Breast epithelium (tissue), 4 donors: ENCODE data around the gene KL. TPM values are rescaled to one million over a fixed set of nuclear protein-coding genes. Genes with fewer than 3 reads are reported as not detected.

ENCODE experiments used
- DNase-seq, 2 donors: peaks; one replicate each; pipeline ENCODE4 v3.0.0-alpha.2; 2019; ENCODE audit warnings: low spot score in 2 of 2
- H3K27ac ChIP-seq, 2 donors: fragments of 200-600 bp; sonication (generic) in 1 of 2; one replicate each; pipeline ENCODE4 v1.5.1; 2016 to 2019; ENCODE audit warnings: mild to moderate bottlenecking in 1 of 2
- H3K27me3 ChIP-seq, 2 donors: fragments of 200-600 bp; sonication (generic) in 1 of 2; one replicate each; pipeline versions ENCODE4 v1.5.1 to v1.6.0; 2017 to 2019; ENCODE audit warnings: control low read depth in 1 of 2, mild to moderate bottlenecking in 1 of 2
- H3K36me3 ChIP-seq: fragments of 200-600 bp; one replicate; pipeline ENCODE4 v1.5.1; 2019
- H3K4me1 ChIP-seq, 2 donors: fragments of 200-600 bp; sonication (generic); one replicate each; pipeline ENCODE4 v1.5.1; 2016 to 2019; ENCODE audit warnings: control low read depth in 1 of 2
- H3K4me3 ChIP-seq, 3 donors: fragments of 200-600 bp; sonication (generic); 1 replicate in 2 of 3; 2 replicates in 1 of 3; pipeline ENCODE4 v1.5.1; 2016 to 2019; ENCODE audit warnings: mild to moderate bottlenecking in 3 of 3, moderate library complexity in 2 of 3
- H3K9me3 ChIP-seq, 2 donors: fragments of 200-600 bp; sonication (generic) in 1 of 2; one replicate each; pipeline ENCODE4 v1.5.1; 2016 to 2019; ENCODE audit warnings: control low read depth in 1 of 2
- POLR2A ChIP-seq: fragments of 450-650 bp; IDR thresholded peaks from one replicate; pipeline ENCODE4 v1.6.1; 2016; ENCODE audit warnings: antibody characterized with exemption, mild to moderate bottlenecking, moderate library complexity
- POLR2AphosphoS5 ChIP-seq, 3 donors: sonication (generic); formaldehyde crosslinking; IDR thresholded peaks; one replicate each; pipeline ENCODE4 v1.6.1; 2017; ENCODE audit warnings: antibody characterized with exemption in 3 of 3
- intact Hi-C: fragments of 100-400 bp; cut with DNase I; formaldehyde crosslinking; loops from one replicate; pipeline ENCODE4 v1.15.1; 2023; ENCODE audit warnings: low total_unique reads
- total RNA-seq, 3 donors: library from RNA; depleted of rRNA; stranded (reverse); fragments of >200 nt; gene quantifications; one replicate each; pipeline ENCODE4 v1.1.0, GENCODE V29; 2016
- TF ChIP-seq, protein P1 (sequence below), 3 donors: fragments of 450-650 bp; IDR thresholded peaks; one replicate each; pipeline ENCODE4 v1.5.1; 2016 to 2017; ENCODE audit warnings: antibody characterized with exemption in 3 of 3, mild to moderate bottlenecking in 3 of 3, moderate library complexity in 3 of 3

The KL gene
- total RNA-seq, 3 donors from 2014 or later = 2.7 to 4.3 (median 2.9) TPM

- intact Hi-C loops = no loop called here
- Histone ChIP-seq H3K9me3 (no peaks in the 10 kb centered on the region), H3K27ac (no peak overlapping the region), H3K4me1 (no peaks in the 10 kb centered on the region), H3K27me3 (no peaks in the 10 kb centered on the region), H3K36me3 (no peaks in the 10 kb centered on the region), H3K4me3 (no peak overlapping the region)
- TF ChIP-seq POLR2AphosphoS5 (IDR thresholded peaks at IDR 0.05) (no peak), POLR2A (no peak)
- TF ChIP-seq, protein P1, sequence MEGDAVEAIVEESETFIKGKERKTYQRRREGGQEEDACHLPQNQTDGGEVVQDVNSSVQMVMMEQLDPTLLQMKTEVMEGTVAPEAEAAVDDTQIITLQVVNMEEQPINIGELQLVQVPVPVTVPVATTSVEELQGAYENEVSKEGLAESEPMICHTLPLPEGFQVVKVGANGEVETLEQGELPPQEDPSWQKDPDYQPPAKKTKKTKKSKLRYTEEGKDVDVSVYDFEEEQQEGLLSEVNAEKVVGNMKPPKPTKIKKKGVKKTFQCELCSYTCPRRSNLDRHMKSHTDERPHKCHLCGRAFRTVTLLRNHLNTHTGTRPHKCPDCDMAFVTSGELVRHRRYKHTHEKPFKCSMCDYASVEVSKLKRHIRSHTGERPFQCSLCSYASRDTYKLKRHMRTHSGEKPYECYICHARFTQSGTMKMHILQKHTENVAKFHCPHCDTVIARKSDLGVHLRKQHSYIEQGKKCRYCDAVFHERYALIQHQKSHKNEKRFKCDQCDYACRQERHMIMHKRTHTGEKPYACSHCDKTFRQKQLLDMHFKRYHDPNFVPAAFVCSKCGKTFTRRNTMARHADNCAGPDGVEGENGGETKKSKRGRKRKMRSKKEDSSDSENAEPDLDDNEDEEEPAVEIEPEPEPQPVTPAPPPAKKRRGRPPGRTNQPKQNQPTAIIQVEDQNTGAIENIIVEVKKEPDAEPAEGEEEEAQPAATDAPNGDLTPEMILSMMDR (IDR thresholded peaks at IDR 0.05) = no peak
- no peak for DNase-seq
These were observed 33.2 kb upstream of the KL start for GRCh38 chr13:32983058-32983457.

GRCh38 chr13:32984857-32985626 is 31.2 kb upstream of the KL start:
- Histone ChIP-seq H3K4me1 (no peaks in the 10 kb centered on the region), H3K4me3 (no peak overlapping the region), H3K9me3 (no peaks in the 10 kb centered on the region), H3K27ac (peak overlapping the region in 1 of 2 donors; percentile 51), H3K27me3 (no peaks in the 10 kb centered on the region), H3K36me3 (no peaks in the 10 kb centered on the region)
- TF ChIP-seq POLR2A (no peak), POLR2AphosphoS5 (IDR thresholded peaks at IDR 0.05) (peak in 1 of 3 donors; percentile 38)
- intact Hi-C loops = no loop called here
- peak; percentile 62 to 88 for DNase-seq

GRCh38 chr13:32986552-32986951 is 29.7 kb upstream of the KL start:
- intact Hi-C loops = no loop called here
- no peaks in the 10 kb centered on the region for H3K4me1 ChIP-seq
- H3K27ac ChIP-seq = no peak overlapping the region
- no peaks in the 10 kb centered on the region for H3K9me3 ChIP-seq
- no peak overlapping the region for H3K4me3 ChIP-seq
- no peaks in the 10 kb centered on the region for H3K27me3 ChIP-seq
- DNase-seq = no peak
- TF ChIP-seq, protein P1 (IDR thresholded peaks at IDR 0.05) = no peak
- no peak for TF ChIP-seq POLR2A
- TF ChIP-seq POLR2AphosphoS5 (IDR thresholded peaks at IDR 0.05) = no peak
- no peaks in the 10 kb centered on the region for H3K36me3 ChIP-seq

DNA sequence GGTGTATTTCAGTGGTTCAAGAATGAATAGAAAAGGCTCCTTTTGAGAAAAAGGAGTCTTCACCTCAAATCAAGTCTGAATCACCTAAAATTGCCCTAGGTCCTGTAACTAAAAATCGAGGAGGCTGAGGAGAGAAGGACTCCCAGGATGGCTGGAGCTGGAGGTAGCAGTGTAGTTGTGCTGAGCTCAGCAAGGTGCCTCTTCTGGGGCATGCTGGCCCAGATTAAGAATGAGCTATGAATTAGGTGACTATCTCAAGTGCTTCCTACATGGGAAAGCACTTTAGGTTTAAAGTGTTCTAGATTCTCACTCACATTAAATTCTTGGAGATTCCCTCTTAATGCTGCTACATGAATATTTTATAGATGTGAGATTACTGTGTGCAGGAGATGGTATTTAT is 28.8 kb upstream of the KL start:
- no peaks in the 10 kb centered on the region for H3K27me3 ChIP-seq
- no peak overlapping the region for H3K27ac ChIP-seq
- no peak for TF ChIP-seq POLR2AphosphoS5 (IDR thresholded peaks at IDR 0.05)
- TF ChIP-seq POLR2A = no peak
- TF ChIP-seq, protein P1 (IDR thresholded peaks at IDR 0.05) = no peak
- DNase-seq = no peak
- no peak overlapping the region for H3K4me3 ChIP-seq
- H3K36me3 ChIP-seq = no peaks in the 10 kb centered on the region
- intact Hi-C loops = no loop called here
- H3K9me3 ChIP-seq = no peaks in the 10 kb centered on the region
- H3K4me1 ChIP-seq = no peaks in the 10 kb centered on the region

GRCh38 chr13:32988608-32989289 is 27.5 kb upstream of the KL start:
- Histone ChIP-seq H3K36me3 (no peaks in the 10 kb centered on the region), H3K27me3 (no peaks in the 10 kb centered on the region), H3K4me3 (peak overlapping the region in 2 of 3 donors; percentile 0 to 20), H3K4me1 (no peaks in the 10 kb centered on the region), H3K27ac (no peak overlapping the region), H3K9me3 (no peaks in the 10 kb centered on the region)
- no peak for DNase-seq
- no peak for TF ChIP-seq POLR2AphosphoS5 (IDR thresholded peaks at IDR 0.05)
- TF ChIP-seq, protein P1 (IDR thresholded peaks at IDR 0.05) = no peak
- TF ChIP-seq POLR2A = no peak
- intact Hi-C loops = no loop called here
